Measurements from ENCODE around the gene VDAC2. TPM values are rescaled to one million over a fixed set of nuclear protein-coding genes. Genes with fewer than 3 reads are reported as not detected.

Gene VDAC2
- total RNA-seq, 1 donor from 2014 or later, result 178 TPM

GRCh38 chr10:75272094-75272493 is 61.5 kb downstream of the VDAC2 start:
- H3K9me3 Mint-ChIP-seq (ENCODE audit: unreplicated experiment), result no peaks in the 10 kb centered on the region
- no peak for DNase-seq (ENCODE audit: low spot score)
- no peak overlapping the region for H3K27ac Mint-ChIP-seq (ENCODE audit: unreplicated experiment)
- TF ChIP-seq, protein P1, sequence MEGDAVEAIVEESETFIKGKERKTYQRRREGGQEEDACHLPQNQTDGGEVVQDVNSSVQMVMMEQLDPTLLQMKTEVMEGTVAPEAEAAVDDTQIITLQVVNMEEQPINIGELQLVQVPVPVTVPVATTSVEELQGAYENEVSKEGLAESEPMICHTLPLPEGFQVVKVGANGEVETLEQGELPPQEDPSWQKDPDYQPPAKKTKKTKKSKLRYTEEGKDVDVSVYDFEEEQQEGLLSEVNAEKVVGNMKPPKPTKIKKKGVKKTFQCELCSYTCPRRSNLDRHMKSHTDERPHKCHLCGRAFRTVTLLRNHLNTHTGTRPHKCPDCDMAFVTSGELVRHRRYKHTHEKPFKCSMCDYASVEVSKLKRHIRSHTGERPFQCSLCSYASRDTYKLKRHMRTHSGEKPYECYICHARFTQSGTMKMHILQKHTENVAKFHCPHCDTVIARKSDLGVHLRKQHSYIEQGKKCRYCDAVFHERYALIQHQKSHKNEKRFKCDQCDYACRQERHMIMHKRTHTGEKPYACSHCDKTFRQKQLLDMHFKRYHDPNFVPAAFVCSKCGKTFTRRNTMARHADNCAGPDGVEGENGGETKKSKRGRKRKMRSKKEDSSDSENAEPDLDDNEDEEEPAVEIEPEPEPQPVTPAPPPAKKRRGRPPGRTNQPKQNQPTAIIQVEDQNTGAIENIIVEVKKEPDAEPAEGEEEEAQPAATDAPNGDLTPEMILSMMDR (IDR thresholded peaks at IDR 0.05; ENCODE audit: unreplicated experiment), result no peak
- H3K4me3 Mint-ChIP-seq (ENCODE audit: unreplicated experiment), result no peak overlapping the region
- H3K27me3 Mint-ChIP-seq (ENCODE audit: unreplicated experiment), result peaks cover 2% of the 10 kb centered on the region
- H3K36me3 Mint-ChIP-seq (ENCODE audit: low read depth, unreplicated experiment), result no peaks in the 10 kb centered on the region
- H3K4me1 Mint-ChIP-seq (ENCODE audit: unreplicated experiment), result no peaks in the 10 kb centered on the region

DNA sequence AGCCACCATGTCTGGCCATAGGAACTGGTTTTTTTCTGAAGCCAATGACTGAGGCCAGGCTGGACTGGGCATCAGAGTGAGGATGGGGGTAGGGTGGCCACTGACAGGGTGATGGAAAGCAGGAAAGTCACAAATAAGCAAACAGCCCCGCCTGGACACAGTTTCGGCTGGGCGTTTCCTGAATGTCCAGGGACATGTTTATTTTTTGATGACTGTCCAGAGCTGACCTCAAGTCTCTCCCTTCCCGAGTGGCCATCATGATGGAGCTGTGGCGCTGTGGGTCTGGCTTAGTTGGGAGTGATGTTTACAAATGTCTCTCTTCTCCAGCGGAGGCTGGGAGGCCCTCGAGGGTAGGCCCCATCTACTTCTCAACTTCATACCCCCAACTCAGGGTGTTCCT is 62.3 kb downstream of the VDAC2 start:
- no peaks in the 10 kb centered on the region for H3K36me3 Mint-ChIP-seq (ENCODE audit: low read depth, unreplicated experiment)
- TF ChIP-seq, protein P1 (IDR thresholded peaks at IDR 0.05; ENCODE audit: unreplicated experiment), result no peak
- DNase-seq (ENCODE audit: low spot score), result no peak
- no peaks in the 10 kb centered on the region for H3K9me3 Mint-ChIP-seq (ENCODE audit: unreplicated experiment)
- H3K27me3 Mint-ChIP-seq (ENCODE audit: unreplicated experiment), result peaks cover 2% of the 10 kb centered on the region
- H3K4me3 Mint-ChIP-seq (ENCODE audit: unreplicated experiment), result no peak overlapping the region
- no peaks in the 10 kb centered on the region for H3K4me1 Mint-ChIP-seq (ENCODE audit: unreplicated experiment)
- no peak overlapping the region for H3K27ac Mint-ChIP-seq (ENCODE audit: unreplicated experiment)

- Mint-ChIP-seq H3K36me3 (ENCODE audit: low read depth, unreplicated experiment) (no peaks in the 10 kb centered on the region), H3K4me1 (ENCODE audit: unreplicated experiment) (peaks cover 2% of the 10 kb centered on the region), H3K9me3 (ENCODE audit: unreplicated experiment) (no peaks in the 10 kb centered on the region), H3K27ac (ENCODE audit: unreplicated experiment) (no peak overlapping the region), H3K27me3 (ENCODE audit: unreplicated experiment) (peaks cover 4% of the 10 kb centered on the region), H3K4me3 (ENCODE audit: unreplicated experiment) (no peak overlapping the region)
- TF ChIP-seq, protein P1 (IDR thresholded peaks at IDR 0.05; ENCODE audit: unreplicated experiment), result no peak
- no peak for DNase-seq (ENCODE audit: low spot score)
These were observed 65.7 kb downstream of the VDAC2 start for GRCh38 chr10:75276069-75276872.

DNA sequence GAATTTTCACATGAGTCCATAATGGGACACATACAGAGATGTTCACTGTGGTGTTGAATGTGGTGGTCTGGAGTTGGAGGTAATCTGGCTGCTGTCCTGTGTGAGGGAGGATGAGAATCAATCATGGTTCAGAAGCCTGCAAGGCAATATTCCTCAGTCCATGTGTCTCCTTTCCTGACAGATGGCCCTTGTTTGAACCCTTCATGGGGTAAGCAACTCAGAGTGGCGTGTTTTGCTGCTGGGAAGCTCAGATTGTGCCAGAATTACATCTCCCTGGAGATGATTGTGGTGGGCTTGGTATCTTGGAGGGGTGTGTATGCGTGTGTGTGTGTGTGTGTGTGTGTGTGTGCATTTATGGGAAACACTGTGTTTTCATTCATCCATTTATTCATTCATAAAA is 69.6 kb downstream of the VDAC2 start:
- H3K4me3 Mint-ChIP-seq (ENCODE audit: unreplicated experiment), result no peak overlapping the region
- H3K36me3 Mint-ChIP-seq (ENCODE audit: low read depth, unreplicated experiment), result no peaks in the 10 kb centered on the region
- peaks cover 2% of the 10 kb centered on the region for H3K27me3 Mint-ChIP-seq (ENCODE audit: unreplicated experiment)
- H3K9me3 Mint-ChIP-seq (ENCODE audit: unreplicated experiment), result no peaks in the 10 kb centered on the region
- no peak overlapping the region for H3K27ac Mint-ChIP-seq (ENCODE audit: unreplicated experiment)
- TF ChIP-seq, protein P1 (IDR thresholded peaks at IDR 0.05; ENCODE audit: unreplicated experiment), result no peak
- DNase-seq (ENCODE audit: low spot score), result no peak
- H3K4me1 Mint-ChIP-seq (ENCODE audit: unreplicated experiment), result peaks cover 16% of the 10 kb centered on the region

Other genes starting within 250 kb of the VDAC2 start
- 29.0 TPM for gene SAMD8, start 99.1 kb upstream of the VDAC2 start, total RNA-seq (ENCODE audit: unreplicated experiment)
- 8.9 TPM for gene COMTD1, start 25.2 kb downstream of the VDAC2 start, total RNA-seq (ENCODE audit: unreplicated experiment)
- 8.9 TPM for gene ZNF503, start 191.0 kb downstream of the VDAC2 start, total RNA-seq (ENCODE audit: unreplicated experiment)
- gene LRMDA, start 220.8 kb downstream of the VDAC2 start, total RNA-seq (ENCODE audit: unreplicated experiment), result 19.4 TPM

Data from endothelial cell (in vitro differentiated cells).